HG02798 (cell line): ENCODE data around the gene C19orf53.

Source experiments
- ATAC-seq: cut with Tn5 transposase; IDR thresholded peaks from one replicate; pipeline ENCODE4 v1.9.1; 2021; ENCODE audit warnings: mild to moderate bottlenecking; ENCODE audit not compliant: unreplicated experiment, poor library complexity

C19orf53 gene

GRCh38 chr19:13794757-13795589 is 20.7 kb downstream of the C19orf53 start, which contains the start of gene ZSWIM4:
ZSWIM4 (plus strand) TSS chr19:13795443; CDS start chr19:13795649, 206 bp downstream.
- ATAC-seq = peak; percentile 98

- ATAC-seq = peak; percentile 31
These were observed 21.5 kb downstream of the C19orf53 start for GRCh38 chr19:13795595-13796300.

- no peak for ATAC-seq
These were observed 22.2 kb downstream of the C19orf53 start for GRCh38 chr19:13796301-13797057.

- no peak for ATAC-seq
These were observed 22.8 kb downstream of the C19orf53 start for GRCh38 chr19:13797058-13797440.

GRCh38 chr19:13797870-13798269 is 23.6 kb downstream of the C19orf53 start:
- no peak for ATAC-seq

GRCh38 chr19:13799669-13800068 is 25.4 kb downstream of the C19orf53 start:
- no peak for ATAC-seq

GRCh38 chr19:13803038-13803437 is 28.8 kb downstream of the C19orf53 start:
- ATAC-seq = no peak

- no peak for ATAC-seq
These were observed 30.8 kb downstream of the C19orf53 start for GRCh38 chr19:13804830-13805683.

- ATAC-seq = no peak
These were observed 32.5 kb downstream of the C19orf53 start for GRCh38 chr19:13806728-13807127.

- ATAC-seq = no peak
These were observed 33.3 kb downstream of the C19orf53 start for GRCh38 chr19:13807421-13808021.

GRCh38 chr19:13808856-13809255 is 34.6 kb downstream of the C19orf53 start:
- ATAC-seq = no peak

GRCh38 chr19:13812544-13812943 is 38.3 kb downstream of the C19orf53 start:
- ATAC-seq = no peak

- ATAC-seq = no peak
These were observed 38.9 kb downstream of the C19orf53 start for GRCh38 chr19:13813147-13813546.

GRCh38 chr19:13814550-13814949 is 40.3 kb downstream of the C19orf53 start:
- ATAC-seq = no peak

- peak; percentile 64 for ATAC-seq
These were observed 42.9 kb downstream of the C19orf53 start for GRCh38 chr19:13817018-13817614.

- ATAC-seq = peak; percentile 30
These were observed 43.5 kb downstream of the C19orf53 start for GRCh38 chr19:13817615-13818371.

GRCh38 chr19:13819238-13819637 is 45.0 kb downstream of the C19orf53 start:
- no peak for ATAC-seq

GRCh38 chr19:13821292-13821691 is 47.0 kb downstream of the C19orf53 start:
- ATAC-seq = no peak
